A549 treated with CpdA at 1 μM for 4 hours (cell line): ENCODE measurements around the gene BATF3. TPM values are rescaled to one million over a fixed set of nuclear protein-coding genes. Genes with fewer than 3 reads are reported as not detected.

Experiments used
- total RNA-seq: library from RNA; stranded (reverse); fragments of 200-300 nt; extraction: Qiagen RNA extraction; gene quantifications from 5 replicates; pipeline ENCODE4 v1.2.3, GENCODE V29; 2022; ENCODE audit warnings: low read depth

BATF3 gene
- total RNA-seq = 20.8 to 32.0 TPM (median 31.4 TPM) in 5 replicates

GRCh38 chr1:212699625-212700222 is at the start of gene BATF3:
Gene BATF3 (minus strand): TSS chr1:212699840. CDS start chr1:212699762, 78 bp downstream.

Other genes with a start within 250 kb of the BATF3 start
- 24.2 to 40.7 TPM (median 32.7 TPM) in 5 replicates for gene ATF3, start 91.1 kb downstream of the BATF3 start, total RNA-seq
- gene NSL1, start 91.9 kb upstream of the BATF3 start, total RNA-seq = 27.6 to 43.3 TPM (median 30.5 TPM) in 5 replicates
- gene TATDN3, start 92.1 kb upstream of the BATF3 start, total RNA-seq = 9.4 to 15.2 TPM (median 13.7 TPM) in 5 replicates
- gene SPATA45, start 147.8 kb upstream of the BATF3 start, total RNA-seq = 0.17 TPM in 1 of 5 replicates, not detected in the others
- 14.6 to 21.0 TPM (median 16.0 TPM) in 5 replicates for gene FLVCR1, start 158.4 kb upstream of the BATF3 start, total RNA-seq